Measurements from ENCODE around the gene AKIP1. TPM values are rescaled to one million over a fixed set of nuclear protein-coding genes. Genes with fewer than 3 reads are reported as not detected.
A peak's percentile ranks its signal among the peaks of the same experiment; 100 is the strongest.

AKIP1 gene
- total RNA-seq, 1 donor: 32.7 TPM

GRCh38 chr11:8899119-8899753 lies 11.8 kb upstream of the AKIP1 start:
- no peak overlapping the region for H3K4me3 ChIP-seq (ENCODE audit: low read depth, low read length)
- no peak for DNase-seq (ENCODE audit: low read depth)
- no peak for TF ChIP-seq CTCF (IDR thresholded peaks at IDR 0.05; ENCODE audit: insufficient read depth, low read length)

DNA sequence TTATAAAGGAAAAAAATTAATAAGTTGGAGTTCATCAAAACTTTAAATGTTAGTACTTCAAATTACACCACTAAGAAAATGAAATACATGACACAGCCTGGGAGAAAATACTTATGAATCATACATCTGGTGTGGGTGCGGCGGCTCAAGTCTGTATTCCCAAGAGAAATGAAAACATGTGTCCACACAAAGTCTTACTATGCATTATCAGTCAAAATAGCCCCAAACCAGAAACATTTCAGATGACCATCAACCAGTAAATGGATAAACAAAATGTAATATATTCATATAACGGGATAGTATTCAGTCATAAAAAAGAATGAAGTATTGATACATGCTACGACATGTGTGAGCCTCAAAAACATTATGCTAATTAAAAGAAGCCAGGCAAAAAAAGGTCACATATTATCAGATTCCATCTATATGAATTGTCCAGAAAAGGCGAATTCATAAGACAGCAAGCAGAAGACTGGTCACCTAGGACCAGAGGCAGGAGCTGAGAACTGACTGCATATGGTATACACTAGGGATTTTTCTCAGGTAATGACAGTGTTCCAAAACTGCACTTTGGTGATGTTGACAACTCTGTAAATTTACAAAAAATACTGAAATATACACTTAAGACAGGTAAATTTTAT lies 5.3 kb upstream of the AKIP1 start:
- TF ChIP-seq CTCF (IDR thresholded peaks at IDR 0.05; ENCODE audit: insufficient read depth, low read length): no peak
- DNase-seq (ENCODE audit: low read depth): peak; percentile 93
- no peak overlapping the region for H3K4me3 ChIP-seq (ENCODE audit: low read depth, low read length)

DNA sequence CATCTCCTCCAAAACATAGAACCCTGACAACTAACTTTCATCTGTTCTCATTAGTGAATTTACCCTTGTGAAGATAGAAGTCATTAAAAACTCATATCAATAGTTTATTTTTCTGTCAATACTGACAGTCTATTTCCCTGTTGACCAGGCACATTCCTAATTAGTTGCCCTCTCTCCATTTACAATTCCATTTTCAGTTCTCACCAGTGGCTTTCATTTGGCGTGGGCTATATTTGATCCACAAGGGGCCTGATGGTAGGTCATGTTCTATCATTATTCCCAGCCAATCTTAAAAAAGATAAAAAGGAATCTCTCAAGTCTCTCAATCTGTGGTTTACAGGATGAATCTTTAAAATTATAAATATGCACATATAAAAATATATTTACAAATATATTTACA lies 3.9 kb upstream of the AKIP1 start:
- no peak for TF ChIP-seq CTCF (IDR thresholded peaks at IDR 0.05; ENCODE audit: insufficient read depth, low read length)
- DNase-seq (ENCODE audit: low read depth): no peak
- no peak overlapping the region for H3K4me3 ChIP-seq (ENCODE audit: low read depth, low read length)

DNA sequence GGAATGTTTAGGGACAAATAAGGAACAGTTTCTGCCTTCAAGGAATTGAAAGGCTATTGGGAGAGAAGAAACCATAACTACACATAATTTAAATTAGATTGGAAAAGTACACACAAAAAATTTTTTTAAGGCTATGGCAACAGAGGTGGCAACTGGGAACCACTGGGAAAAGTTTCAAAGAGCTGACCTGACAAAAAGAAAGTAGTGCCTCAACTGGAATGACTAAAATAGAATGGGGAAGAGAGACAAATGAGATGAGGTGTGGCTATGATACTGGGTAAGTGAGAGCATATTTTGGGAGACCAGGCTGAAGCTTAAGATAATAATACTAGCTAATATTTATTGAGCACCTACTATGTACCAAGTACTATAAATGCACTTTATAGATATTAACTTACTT lies 2.9 kb upstream of the AKIP1 start:
- H3K4me3 ChIP-seq (ENCODE audit: low read depth, low read length): no peak overlapping the region
- TF ChIP-seq CTCF (IDR thresholded peaks at IDR 0.05; ENCODE audit: insufficient read depth, low read length): no peak
- DNase-seq (ENCODE audit: low read depth): no peak

DNA sequence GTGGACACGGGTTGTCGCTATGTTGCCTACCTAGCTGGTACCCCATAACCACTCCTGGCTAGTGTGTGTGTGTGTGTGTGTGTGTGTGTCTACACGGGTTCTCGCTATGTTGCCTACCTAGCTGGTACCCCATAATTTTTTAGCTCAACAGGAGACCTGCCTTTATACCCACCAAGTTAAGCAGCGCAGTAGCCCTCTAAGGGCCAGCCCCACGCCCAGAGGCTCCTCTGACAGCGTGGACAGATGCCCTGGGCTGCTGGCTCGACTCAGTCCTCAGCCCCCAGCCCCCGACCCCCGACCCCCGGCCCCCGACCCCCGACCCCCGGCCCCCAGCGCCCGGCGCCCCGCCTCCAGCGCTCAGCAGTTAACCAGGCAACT lies 351 bp upstream of the AKIP1 start:
- no peak for TF ChIP-seq CTCF (IDR thresholded peaks at IDR 0.05; ENCODE audit: insufficient read depth, low read length)
- no peak for DNase-seq (ENCODE audit: low read depth)
- peak overlapping the region; percentile 72 for H3K4me3 ChIP-seq (ENCODE audit: low read depth, low read length)

GRCh38 chr11:8913961-8914660 lies 3.1 kb downstream of the AKIP1 start:
- peak; percentile 75 for TF ChIP-seq CTCF (IDR thresholded peaks at IDR 0.05; ENCODE audit: insufficient read depth, low read length)
- peak; percentile 47 for DNase-seq (ENCODE audit: low read depth)
- H3K4me3 ChIP-seq (ENCODE audit: low read depth, low read length): peak overlapping the region; percentile 29
